ENCODE measurements around the gene SARS1. TPM values are rescaled to one million over a fixed set of nuclear protein-coding genes. Genes with fewer than 3 reads are reported as not detected.

The SARS1 gene
- total and polyA plus RNA-seq, 2 of the 8 experiments (the other 6 are each of a cell fraction or from before 2014, with no cell fraction given) = 83.1 to 146 TPM

DNA sequence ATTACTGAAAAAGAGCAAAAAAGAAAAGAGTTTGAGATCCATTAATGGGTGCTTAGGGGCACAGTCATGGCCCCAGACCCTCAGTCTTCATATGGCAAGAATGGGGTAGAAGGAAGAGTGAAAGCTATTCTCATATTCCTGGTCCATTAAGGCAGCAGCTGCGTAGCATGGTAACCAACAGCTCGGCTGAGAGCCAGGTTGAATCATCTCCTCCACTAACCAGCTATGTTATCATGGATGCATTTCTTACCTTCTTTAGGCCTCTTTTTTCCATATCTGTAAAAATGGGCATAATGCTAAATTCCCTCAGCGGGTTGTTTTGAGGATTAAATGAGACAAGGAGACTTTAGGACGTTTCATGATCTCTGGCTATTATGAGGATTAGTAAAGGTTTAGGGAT is 15.0 kb upstream of the SARS1 start:
- 93% methylated on average over 4 of the region's 4 CpGs; no CpG with 5 or more reads in 1 of the 2 experiments for WGBS, 2 experiments (ENCODE audit: extremely low coverage in 1 of 2, insufficient coverage in 1 of 2, insufficient read length in 1 of 2, insufficient replicate concordance in 2 of 2, low coverage in 1 of 2, low lambda C conversion rate in 2 of 2, missing lambda C conversion rate in 1 of 2)
- no peaks in the 10 kb centered on the region for H3K79me1 ChIP-seq (ENCODE audit: low read depth, low read length)
- H3K4me2 ChIP-seq (ENCODE audit: insufficient read depth in 1 of 2, low read depth in 2 of 2, low read length in 2 of 2) = no peak overlapping the region
- H3K4me3 ChIP-seq (ENCODE audit: extremely low read depth in 1 of 4, insufficient read depth in 2 of 4, low read depth in 3 of 4, low read length in 4 of 4) = no peak overlapping the region
- H2BK12ac ChIP-seq (ENCODE audit: low read depth, low read length) = no peak overlapping the region
- ChIA-PET CTCF (ENCODE audit: partially characterized antibody) (interaction anchor here (0.8 to 32.0 kb wide), 11 partner anchors 8 to 201 kb away, joined by 3 to 651 read pairs (median 9); partner anchors contain the start of genes CELSR2 and SARS1), POLR2A (ENCODE audit: partially characterized antibody) (interaction anchor here (0.6 to 3.2 kb wide), 5 partner anchors 16 to 65 kb away, joined by 3 to 18 read pairs (median 3); partner anchors contain the start of gene SARS1)
- H4K91ac ChIP-seq (replicated peaks; ENCODE audit: insufficient read length, low read length) = no peak overlapping the region
- H3K27ac ChIP-seq (ENCODE audit: low read depth, low read length) = no peak overlapping the region
- no peak overlapping the region for H3K18ac ChIP-seq (ENCODE audit: extremely low read depth, low read length)
- no peaks in the 10 kb centered on the region for H3K23me2 ChIP-seq (ENCODE audit: low read depth, low read length)
- no peak overlapping the region for H4K8ac ChIP-seq (ENCODE audit: extremely low read depth, insufficient read depth, low read length)
- H3K9ac ChIP-seq (replicated peaks in 1 of 4; ENCODE audit: extremely low read depth in 1 of 4, low read depth in 3 of 4, low read length in 3 of 4) = no peak overlapping the region
- no peak overlapping the region for H3K4ac ChIP-seq (replicated peaks; ENCODE audit: insufficient read length, low read depth, low read length)
- no peak for FAIRE-seq
- no peaks in the 10 kb centered on the region for H3K9me3 ChIP-seq (ENCODE audit: insufficient read depth in 2 of 2, low read depth in 1 of 2, low read length in 1 of 2)
- no peaks in the 10 kb centered on the region for H4K20me1 ChIP-seq (replicated peaks in 1 of 2; ENCODE audit: control insufficient read depth in 1 of 2, insufficient read depth in 2 of 2, low read length in 2 of 2)
- H2BK120ac ChIP-seq (replicated peaks; ENCODE audit: low read depth, low read length) = no peak overlapping the region
- H3K23ac ChIP-seq (ENCODE audit: insufficient read length) = no peak overlapping the region
- DNase-seq (ENCODE audit: low read depth in 1 of 2, low spot score in 2 of 2) = no peak
- no peak overlapping the region for H2AK5ac ChIP-seq (ENCODE audit: low read depth, low read length)
- H3K14ac ChIP-seq (ENCODE audit: insufficient read length) = no peak overlapping the region
- no peak overlapping the region for H2BK20ac ChIP-seq (ENCODE audit: low read length)
- H3K56ac ChIP-seq (replicated peaks; ENCODE audit: insufficient read length, low read depth, low read length) = no peak overlapping the region
- TF ChIP-seq MAFK (IDR thresholded peaks at IDR 0.05; ENCODE audit: low read depth, low read length) (no peak), POLR2AphosphoS5 (IDR thresholded peaks at IDR 0.05; ENCODE audit: low read depth, low read length) (no peak), SP1 (IDR thresholded peaks at IDR 0.05; ENCODE audit: low read depth, low read length) (no peak), CREB1 (IDR thresholded peaks at IDR 0.05) (no peak)
- TF ChIP-seq, protein P1, sequence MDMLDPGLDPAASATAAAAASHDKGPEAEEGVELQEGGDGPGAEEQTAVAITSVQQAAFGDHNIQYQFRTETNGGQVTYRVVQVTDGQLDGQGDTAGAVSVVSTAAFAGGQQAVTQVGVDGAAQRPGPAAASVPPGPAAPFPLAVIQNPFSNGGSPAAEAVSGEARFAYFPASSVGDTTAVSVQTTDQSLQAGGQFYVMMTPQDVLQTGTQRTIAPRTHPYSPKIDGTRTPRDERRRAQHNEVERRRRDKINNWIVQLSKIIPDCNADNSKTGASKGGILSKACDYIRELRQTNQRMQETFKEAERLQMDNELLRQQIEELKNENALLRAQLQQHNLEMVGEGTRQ (IDR thresholded peaks at IDR 0.05; ENCODE audit: low read length) = no peak
- H3K36me3 ChIP-seq (ENCODE audit: control insufficient read depth in 2 of 4, insufficient read depth in 4 of 4, low read length in 3 of 4) = no peaks in the 10 kb centered on the region
- no peak overlapping the region for H2BK5ac ChIP-seq (ENCODE audit: low read depth, low read length)
- H4K5ac ChIP-seq (ENCODE audit: insufficient read length, low read depth, low read length) = no peak overlapping the region
- no peak overlapping the region for H2AFZ ChIP-seq (ENCODE audit: low read length)
- no peaks in the 10 kb centered on the region for H3K79me2 ChIP-seq (ENCODE audit: control insufficient read depth in 1 of 2, insufficient read depth in 2 of 2, low read length in 2 of 2)
- no peaks in the 10 kb centered on the region for H3K27me3 ChIP-seq (replicated peaks in 1 of 4; ENCODE audit: control insufficient read depth in 3 of 4, extremely low read depth in 1 of 4, insufficient read depth in 3 of 4, low read length in 3 of 4)
- peaks cover 0 to 4% (median 1%) of the 10 kb centered on the region in 4 experiments; a peak in 1 of 7 replicates for H3K4me1 ChIP-seq (replicated peaks in 1 of 4; ENCODE audit: control insufficient read depth in 3 of 4, insufficient read depth in 4 of 4, low read length in 3 of 4)
- no peak overlapping the region for H2BK15ac ChIP-seq (ENCODE audit: low read length)
